Measurements from ENCODE around the gene RET.

Gene RET

DNA sequence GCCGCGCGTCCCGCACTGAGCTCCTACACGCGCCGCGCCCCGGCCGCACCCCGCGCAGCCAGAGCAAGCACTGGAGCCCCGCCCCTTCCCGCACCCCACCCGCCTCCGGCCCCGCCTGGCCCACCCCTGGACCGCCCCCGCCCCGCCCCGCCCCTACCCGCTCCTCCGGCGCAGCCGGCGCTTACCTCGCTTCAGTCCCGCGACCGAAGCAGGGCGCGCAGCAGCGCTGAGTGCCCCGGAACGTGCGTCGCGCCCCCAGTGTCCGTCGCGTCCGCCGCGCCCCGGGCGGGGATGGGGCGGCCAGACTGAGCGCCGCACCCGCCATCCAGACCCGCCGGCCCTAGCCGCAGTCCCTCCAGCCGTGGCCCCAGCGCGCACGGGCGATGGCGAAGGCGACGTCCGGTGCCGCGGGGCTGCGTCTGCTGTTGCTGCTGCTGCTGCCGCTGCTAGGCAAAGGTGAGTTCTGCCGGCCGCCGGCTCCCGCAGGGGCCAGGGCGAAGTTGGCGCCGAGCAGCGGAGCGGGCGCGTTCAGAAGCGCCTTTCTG is at the start of gene RET:
Gene RET, plus strand, starts transcription at position 194 of the 545 bp plus-strand sequence. Its CDS starts 190 bp downstream, at position 384.
- peak; percentile 4 for DNase-seq
- in situ Hi-C loops (cut with HindIII; ENCODE audit: low pct_ligation_motif_present, low pct_unique_long_range_greater_than_20kb, low sequenced_read_pairs) = no loop called here

GRCh38 chr10:43027331-43027955 is 49.4 kb upstream of the RET start:
- no peak for DNase-seq
- in situ Hi-C loops (cut with HindIII; ENCODE audit: low pct_ligation_motif_present, low pct_unique_long_range_greater_than_20kb, low sequenced_read_pairs) = no loop called here

GRCh38 chr10:43028143-43028542 is 48.7 kb upstream of the RET start:
- DNase-seq = no peak
- in situ Hi-C loops (cut with HindIII; ENCODE audit: low pct_ligation_motif_present, low pct_unique_long_range_greater_than_20kb, low sequenced_read_pairs) = no loop called here

DNA sequence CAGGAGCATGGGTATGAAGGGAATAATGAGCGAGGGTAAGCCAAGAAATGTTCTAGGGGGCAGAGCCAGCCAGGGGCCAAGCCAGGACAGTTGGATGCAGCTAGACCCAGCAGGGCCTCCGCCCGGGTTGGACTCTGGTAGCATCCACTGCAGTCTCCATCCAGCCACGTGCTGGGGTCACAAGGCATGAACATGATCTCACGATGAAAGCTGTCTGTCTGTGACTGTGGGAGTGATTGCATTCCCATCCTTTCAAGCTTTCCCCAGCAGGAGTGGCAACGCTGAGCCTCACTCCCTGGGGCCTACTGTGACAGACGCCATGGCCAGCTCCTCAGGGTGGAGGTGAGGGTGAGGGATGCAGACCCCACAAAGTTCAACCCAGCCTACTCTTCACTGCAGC is 47.8 kb upstream of the RET start:
- in situ Hi-C loops (cut with HindIII; ENCODE audit: low pct_ligation_motif_present, low pct_unique_long_range_greater_than_20kb, low sequenced_read_pairs) = no loop called here
- no peak for DNase-seq

- DNase-seq = no peak
- in situ Hi-C loops (cut with HindIII; ENCODE audit: low pct_ligation_motif_present, low pct_unique_long_range_greater_than_20kb, low sequenced_read_pairs) = no loop called here
Measured at GRCh38 chr10:43032613-43033012, 44.3 kb upstream of the RET start.

DNA sequence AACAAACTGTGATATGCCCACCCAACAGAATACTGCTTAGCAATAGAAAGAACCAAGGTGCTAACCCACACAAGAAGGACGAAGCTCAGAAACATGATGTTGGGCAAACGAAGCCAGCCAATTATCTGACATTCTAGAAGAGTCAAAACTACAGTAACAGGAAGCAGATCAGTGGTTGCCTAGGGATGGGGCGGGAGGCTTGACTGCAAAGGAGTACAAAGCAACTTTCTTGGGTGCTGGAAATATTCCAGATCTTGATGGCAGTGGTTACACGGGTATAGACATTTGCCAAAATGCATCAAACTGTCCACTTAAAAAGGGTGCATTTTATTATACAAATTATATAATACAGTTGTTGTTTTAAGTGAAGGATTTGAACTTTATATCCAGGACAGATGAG is 41.1 kb upstream of the RET start:
- in situ Hi-C loops (cut with HindIII; ENCODE audit: low pct_ligation_motif_present, low pct_unique_long_range_greater_than_20kb, low sequenced_read_pairs) = no loop called here
- DNase-seq = no peak

- in situ Hi-C loops (cut with HindIII; ENCODE audit: low pct_ligation_motif_present, low pct_unique_long_range_greater_than_20kb, low sequenced_read_pairs) = no loop called here
- DNase-seq = no peak
Measured at GRCh38 chr10:43036481-43037428, 40.1 kb upstream of the RET start.

DNA sequence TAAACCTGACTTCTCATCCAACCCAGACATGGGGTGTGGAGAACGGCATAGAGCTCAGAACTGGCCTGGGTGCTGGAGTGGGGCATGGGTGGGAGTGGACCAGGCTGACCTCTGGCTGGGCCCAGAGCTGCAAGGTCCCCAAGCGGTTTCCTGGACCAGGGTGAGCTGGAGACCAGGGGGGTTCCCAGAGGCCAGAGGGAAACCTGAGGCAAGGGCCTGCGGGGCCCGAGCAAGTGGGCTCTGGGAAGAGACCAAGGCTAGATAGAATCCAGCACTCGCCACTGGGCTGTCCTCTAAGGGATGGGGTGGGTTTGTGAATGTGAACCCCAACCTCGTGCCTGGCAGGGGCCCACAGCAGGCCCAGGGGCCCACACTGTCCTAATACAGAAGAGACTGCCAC is 39.4 kb upstream of the RET start:
- in situ Hi-C loops (cut with HindIII; ENCODE audit: low pct_ligation_motif_present, low pct_unique_long_range_greater_than_20kb, low sequenced_read_pairs) = no loop called here
- DNase-seq = no peak

- in situ Hi-C loops (cut with HindIII; ENCODE audit: low pct_ligation_motif_present, low pct_unique_long_range_greater_than_20kb, low sequenced_read_pairs) = no loop called here
- no peak for DNase-seq
Measured at GRCh38 chr10:43037942-43038782, 38.7 kb upstream of the RET start.

DNA sequence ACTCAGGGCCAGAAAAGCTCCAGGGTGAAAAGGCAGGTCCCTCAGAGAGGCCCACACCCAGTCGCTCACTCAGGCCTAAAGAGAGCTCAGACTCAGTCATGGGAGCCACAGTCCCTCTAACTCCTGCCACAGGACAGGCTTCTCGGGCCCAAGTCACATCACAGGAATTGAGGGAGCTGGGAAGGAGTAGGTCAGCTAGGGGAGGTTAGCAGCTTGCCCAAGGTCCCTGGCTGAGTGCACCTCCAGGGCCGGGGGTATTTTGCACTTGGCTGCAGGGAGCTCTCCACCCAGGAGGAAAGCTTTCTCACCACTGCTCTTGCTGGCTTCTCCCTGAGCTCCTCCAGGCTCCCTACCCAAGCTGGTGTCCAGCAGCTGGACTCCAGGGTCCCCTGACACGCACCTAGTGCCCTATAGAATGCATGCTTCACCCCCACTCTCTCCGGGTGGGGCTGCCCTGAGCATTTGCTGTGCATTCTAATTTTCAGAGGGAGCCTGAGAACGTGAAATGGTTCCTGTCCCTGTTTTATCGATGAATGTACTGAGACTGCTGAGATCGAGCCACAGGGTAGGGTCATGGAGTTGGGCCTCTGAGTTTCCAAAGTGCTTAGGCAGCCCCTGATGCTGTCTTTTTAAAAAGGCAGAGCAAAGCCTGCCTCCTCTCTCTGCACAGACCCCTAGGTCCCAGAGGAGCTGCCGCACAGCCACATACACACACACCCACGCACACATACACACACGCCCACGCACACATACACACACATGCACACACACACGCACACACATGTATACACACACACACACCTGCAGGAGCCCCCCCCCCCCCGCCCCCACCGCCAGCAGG is 37.9 kb upstream of the RET start:
- DNase-seq = no peak
- in situ Hi-C loops (cut with HindIII; ENCODE audit: low pct_ligation_motif_present, low pct_unique_long_range_greater_than_20kb, low sequenced_read_pairs) = no loop called here

DNA sequence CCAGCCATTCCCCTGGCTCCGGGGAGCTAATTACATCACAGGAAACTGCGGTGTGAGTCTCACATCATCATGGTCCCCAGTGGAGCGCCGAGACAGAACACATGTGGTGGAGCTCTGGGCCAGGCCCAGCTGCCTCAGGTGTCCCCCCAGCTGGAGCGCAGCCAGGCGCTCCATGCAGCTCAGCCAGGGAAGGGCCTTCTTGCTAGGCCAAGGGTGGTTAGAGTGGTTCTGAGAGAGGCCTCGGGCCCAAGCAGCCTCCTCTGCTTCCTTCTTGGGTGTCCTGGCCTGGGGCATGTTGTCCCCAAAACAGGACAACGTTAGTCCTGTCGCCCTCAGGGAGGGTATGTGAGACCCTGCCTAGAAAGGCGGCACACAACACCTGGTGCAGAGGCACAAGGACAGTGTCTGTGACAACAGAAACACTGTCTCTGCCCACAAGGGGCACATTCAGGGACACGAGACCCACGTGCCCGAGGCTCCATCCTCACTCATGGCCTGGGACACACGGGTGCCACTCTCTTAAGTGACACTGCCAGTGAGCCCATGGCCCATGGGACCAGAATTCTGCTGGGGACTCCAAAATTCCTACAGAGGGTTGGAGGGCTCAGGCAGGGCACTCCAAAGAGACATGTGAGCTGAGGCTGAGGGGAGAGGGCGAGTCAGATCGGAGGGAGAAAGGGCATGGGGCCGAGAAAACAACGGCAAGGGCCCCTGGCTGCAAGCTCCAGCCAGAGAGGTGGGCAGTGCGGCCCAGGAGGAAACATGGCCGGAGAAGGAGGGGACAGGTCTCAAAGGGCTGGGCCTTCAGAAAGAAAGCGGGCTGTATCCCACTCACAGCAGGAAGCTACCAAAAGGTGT is 37.0 kb upstream of the RET start:
- no peak for DNase-seq

DNA sequence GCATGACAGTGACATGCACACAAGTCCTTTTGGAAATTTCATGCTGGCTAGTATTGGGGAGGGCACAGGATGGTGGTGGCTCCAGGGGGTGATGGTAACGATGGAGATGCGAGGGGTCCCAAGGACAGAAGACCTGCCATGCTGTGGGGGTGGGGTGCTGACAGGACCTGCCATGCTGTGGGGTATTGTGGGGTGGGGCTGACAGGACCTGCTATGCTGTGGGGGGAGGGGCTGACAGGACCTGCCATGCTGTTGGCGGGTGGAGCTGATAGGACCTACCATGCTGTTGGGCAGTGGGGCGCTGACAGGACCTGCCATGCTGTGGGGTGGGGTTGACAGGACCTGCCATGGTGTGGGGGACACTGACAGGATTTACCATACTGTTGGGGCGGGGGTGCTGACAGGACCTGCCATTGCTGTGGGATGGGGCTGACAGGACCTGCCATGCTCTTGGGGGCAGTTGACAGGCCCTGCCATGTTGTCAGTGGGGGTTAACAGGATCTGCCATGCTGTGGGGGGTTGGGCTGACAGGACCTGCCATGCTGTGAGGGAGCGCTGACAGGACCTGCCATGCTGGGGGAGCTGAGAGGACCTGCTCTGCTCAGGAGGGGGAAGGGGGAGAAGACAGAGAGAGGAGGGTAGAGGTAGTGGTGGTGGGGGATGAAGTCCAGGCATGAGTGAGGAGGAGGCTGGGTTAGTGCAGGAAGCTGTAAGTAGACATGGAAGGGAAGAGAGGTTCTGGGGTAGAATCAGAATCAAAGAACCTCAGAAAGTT is 36.2 kb upstream of the RET start:
- DNase-seq = no peak
- in situ Hi-C loops (cut with HindIII; ENCODE audit: low pct_ligation_motif_present, low pct_unique_long_range_greater_than_20kb, low sequenced_read_pairs) = no loop called here

More for the DNA sequence above, 37.0 kb upstream of the RET start:
- in situ Hi-C loops (cut with HindIII; ENCODE audit: low pct_ligation_motif_present, low pct_unique_long_range_greater_than_20kb, low sequenced_read_pairs) = no loop called here

DNA sequence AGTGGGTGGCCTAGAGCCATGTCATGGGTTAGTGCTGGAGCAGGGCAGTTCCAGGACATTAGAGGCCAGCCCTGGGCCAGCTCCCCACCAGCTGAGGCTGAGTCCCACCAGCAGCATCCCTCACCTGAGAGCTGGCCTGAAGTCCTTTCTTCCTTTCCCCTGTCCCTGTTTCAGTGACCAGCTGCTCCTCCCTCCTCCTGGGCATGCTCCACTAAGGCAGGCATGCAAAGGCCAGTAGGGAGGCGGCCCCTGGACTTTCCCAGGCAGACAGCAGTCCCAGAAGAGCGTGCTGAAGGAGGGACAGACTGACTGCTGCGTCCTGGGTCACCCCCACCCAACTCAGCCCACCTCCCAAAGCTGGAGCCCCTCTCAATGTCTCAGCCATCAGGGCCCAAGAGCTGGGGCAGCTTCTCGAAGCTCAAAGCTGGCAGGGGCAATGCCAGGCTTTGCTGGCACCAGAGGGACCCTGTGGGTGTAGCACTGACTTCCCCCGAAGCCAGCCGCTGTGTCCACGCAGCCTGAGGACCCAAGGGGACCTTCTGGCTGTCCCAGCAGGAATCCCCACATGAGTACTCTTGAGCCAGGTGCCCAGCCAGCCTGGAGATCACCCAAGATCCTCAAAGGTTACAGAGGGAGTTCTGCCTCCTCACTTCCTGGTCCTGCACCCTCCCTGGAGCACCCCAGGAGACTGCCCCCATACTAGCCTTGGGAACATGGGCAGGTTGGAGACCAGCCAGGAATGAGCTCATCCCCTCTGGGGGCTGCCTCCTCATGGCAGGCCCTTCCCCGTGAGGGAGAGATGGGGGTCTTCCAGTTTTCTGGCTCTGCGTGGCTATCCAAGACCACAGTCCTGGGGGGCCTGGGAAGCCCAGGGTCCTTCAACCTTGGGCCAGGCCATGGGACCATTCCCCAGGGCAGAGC is 35.2 kb upstream of the RET start:
- no peak for DNase-seq
- in situ Hi-C loops (cut with HindIII; ENCODE audit: low pct_ligation_motif_present, low pct_unique_long_range_greater_than_20kb, low sequenced_read_pairs) = no loop called here

DNA sequence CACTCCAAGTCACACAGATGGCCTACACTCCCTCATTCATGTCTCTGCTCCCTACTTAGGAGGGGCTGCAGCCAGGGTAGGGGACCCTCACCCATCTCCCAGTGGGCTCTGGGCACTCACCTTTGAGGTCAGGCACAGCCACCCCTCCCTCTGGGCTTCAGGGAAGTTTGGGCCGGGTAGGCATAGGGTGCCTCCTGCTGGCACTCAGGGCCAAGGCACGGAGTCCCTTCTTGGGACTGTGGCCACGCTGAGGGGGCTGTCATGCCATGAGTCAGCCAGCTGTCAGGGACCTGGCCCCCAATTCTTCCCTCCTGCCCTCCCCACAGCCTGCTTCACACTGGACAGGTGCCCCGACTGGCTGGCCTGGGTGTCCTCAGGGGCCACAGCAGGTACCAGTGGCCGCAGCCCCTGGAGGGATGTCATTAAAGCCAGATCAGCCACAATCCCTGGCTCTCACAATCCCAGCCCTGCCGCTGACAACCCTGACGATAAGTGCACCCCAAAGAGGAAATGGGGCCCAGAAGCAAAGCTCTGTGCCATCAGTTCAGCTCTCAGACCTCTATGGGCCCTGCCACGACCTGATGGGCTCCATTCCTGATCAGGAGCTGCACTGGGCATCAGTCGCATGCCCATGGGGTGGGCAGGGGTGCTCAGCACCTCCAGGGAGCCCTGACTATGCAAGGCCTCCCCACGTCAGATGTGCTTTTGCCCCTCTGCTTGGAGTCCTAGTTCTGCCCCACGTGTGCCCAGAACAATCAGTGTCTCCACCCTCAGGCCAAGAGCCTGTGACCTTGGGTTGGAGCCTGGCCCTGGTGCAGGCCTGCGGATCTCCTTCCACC is 34.1 kb upstream of the RET start:
- in situ Hi-C loops (cut with HindIII; ENCODE audit: low pct_ligation_motif_present, low pct_unique_long_range_greater_than_20kb, low sequenced_read_pairs) = no loop called here
- DNase-seq = no peak

DNA sequence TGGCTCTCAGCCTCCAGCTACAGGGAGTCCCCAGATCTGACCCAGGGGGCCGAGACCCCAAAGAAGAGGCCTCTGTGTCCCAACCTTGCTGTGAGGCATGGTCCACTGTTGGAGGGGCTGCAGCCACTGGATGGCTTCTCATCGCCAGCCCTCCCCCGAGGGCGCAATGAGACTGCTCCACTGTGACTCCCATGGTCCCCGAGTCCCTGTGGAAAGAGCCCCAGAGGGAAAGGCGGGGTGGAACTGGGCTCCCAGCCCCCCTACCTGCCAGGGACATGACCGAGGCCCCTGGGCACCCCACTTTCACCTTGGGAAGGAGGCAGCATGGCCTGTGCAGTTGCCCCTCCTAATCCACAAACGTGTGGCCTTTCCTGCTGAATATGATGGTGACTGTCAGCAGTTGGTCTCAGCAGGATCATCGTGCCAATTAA is 33.5 kb upstream of the RET start:
- in situ Hi-C loops (cut with HindIII; ENCODE audit: low pct_ligation_motif_present, low pct_unique_long_range_greater_than_20kb, low sequenced_read_pairs) = no loop called here
- DNase-seq = no peak
